Lung (tissue), 12 donors: ENCODE data around the gene LSAMP. TPM values are rescaled to one million over a fixed set of nuclear protein-coding genes. Genes with fewer than 3 reads are reported as not detected.

Experiments used
- ATAC-seq: fragments of 200-7000 bp; cut with Tn5 transposase; one replicate; pipeline ENCODE4 v1.9.1; 2020; ENCODE audit warnings: moderate number of reproducible peaks; ENCODE audit not compliant: insufficient read depth, low FRiP score
- DNase-seq, 3 donors: peaks; one replicate each; pipeline ENCODE4 v3.0.0-alpha.2; 2013 to 2017
- H3K27ac ChIP-seq, 2 donors: one replicate each; pipeline ENCODE4 v1.5.1; 2013; ENCODE audit warnings: mild to moderate bottlenecking in 2 of 2, moderate library complexity in 2 of 2, control low read depth in 1 of 2, inconsistent platforms in 1 of 2, low read depth in 1 of 2, low read length in 1 of 2
- H3K27me3 ChIP-seq, 3 donors: one replicate each; pipeline ENCODE4 v1.5.1; 2013; ENCODE audit warnings: low read length in 2 of 3; ENCODE audit not compliant: control insufficient read depth in 3 of 3, insufficient read depth in 3 of 3
- H3K36me3 ChIP-seq, 4 donors: one replicate each; pipeline ENCODE4 v1.5.1; 2013; ENCODE audit warnings: low read length in 4 of 4, mild to moderate bottlenecking in 1 of 4, moderate library complexity in 1 of 4; ENCODE audit not compliant: control insufficient read depth in 4 of 4, insufficient read depth in 4 of 4
- H3K4me1 ChIP-seq, 5 donors: one replicate each; pipeline ENCODE4 v1.5.1; 2013; ENCODE audit warnings: low read length in 5 of 5, mild to moderate bottlenecking in 2 of 5, moderate library complexity in 1 of 5; ENCODE audit not compliant: control insufficient read depth in 5 of 5, insufficient read depth in 5 of 5
- H3K4me3 ChIP-seq: one replicate; pipeline ENCODE4 v1.5.1; 2013; ENCODE audit warnings: mild to moderate bottlenecking, control low read depth, moderate library complexity
- H3K9ac ChIP-seq, 2 donors: one replicate each; pipeline ENCODE4 v1.5.1; 2013; ENCODE audit warnings: low read length in 2 of 2, control low read depth in 1 of 2; ENCODE audit not compliant: insufficient read depth in 1 of 2
- H3K9me3 ChIP-seq, 4 donors: one replicate each; pipeline ENCODE4 v1.5.1; 2013; ENCODE audit warnings: low read length in 3 of 4, mild to moderate bottlenecking in 1 of 4, moderate library complexity in 1 of 4; ENCODE audit not compliant: control insufficient read depth in 4 of 4, insufficient read depth in 3 of 4
- CTCF ChIP-seq: IDR thresholded peaks from 2 replicates; pipeline ENCODE4 v1.5.1; 2012; ENCODE audit warnings: mild to moderate bottlenecking; ENCODE audit errors: control extremely low read depth, extremely low read depth
- WGBS, 2 donors: extraction: QIAGEN DNeasy Blood & Tissue Kit; methylation state at CpG; one replicate each; pipeline ENCODE4 v1.1.7; 2013; 5-methylcytosine and 5-hydroxymethylcytosine counted together
- polyA plus RNA-seq, 2 donors: library from polyadenylated mRNA; stranded (reverse); fragments of 200-250 nt; gene quantifications; one replicate each; pipeline ENCODE4 v1.2.1, GENCODE V29; 2013
- total RNA-seq, 2 donors: library from RNA; depleted of rRNA in 1 of 2; stranded (reverse); fragments of >200 nt in 1 of 2; gene quantifications; one replicate each; pipeline ENCODE4 v1.2.1, GENCODE V29; 2014 to 2021
- donor health status: control.
- donor health status: control.
- donor health status: Bipolar disorder and iron deficiency.
- donor health status: healthy.
- donor health status: DM: yes; HTN: yes; CAD: no.

Gene LSAMP
- total and polyA plus RNA-seq, 4 donors: 1.6 to 21.9 (median 9.5) TPM

GRCh38 chr3:116281313-116282143 lies 163.8 kb downstream of the LSAMP start:
- ATAC-seq (no peak), DNase-seq (no peak)
- no peak for TF ChIP-seq CTCF
- Histone ChIP-seq H3K4me3 (no peak overlapping the region), H3K9me3 (no peaks in the 10 kb centered on the region), H3K27ac (no peak overlapping the region), H3K36me3 (no peaks in the 10 kb centered on the region), H3K27me3 (no peaks in the 10 kb centered on the region), H3K4me1 (peaks cover 0 to 8% (median 0%) of the 10 kb centered on the region in 5 donors), H3K9ac (no peak overlapping the region)
- 68 to 69% methylated on average over 4 of the region's 4 CpGs for WGBS, 2 donors

- H3K4me1 ChIP-seq: peaks cover 0 to 8% (median 0%) of the 10 kb centered on the region in 5 donors
- 80 to 84% methylated on average over 5 of the region's 5 CpGs for WGBS, 2 donors
- H3K36me3 ChIP-seq: no peaks in the 10 kb centered on the region
- DNase-seq (no peak), ATAC-seq (no peak)
- H3K4me3 ChIP-seq: no peak overlapping the region
- H3K9me3 ChIP-seq: no peaks in the 10 kb centered on the region
- H3K9ac ChIP-seq: no peak overlapping the region
- H3K27me3 ChIP-seq: no peaks in the 10 kb centered on the region
- H3K27ac ChIP-seq: no peak overlapping the region
- no peak for TF ChIP-seq CTCF
Observed at GRCh38 chr3:116280130-116280740, 165.1 kb downstream of the LSAMP start.

- Histone ChIP-seq H3K4me3 (no peak overlapping the region), H3K4me1 (peaks cover 0 to 8% (median 0%) of the 10 kb centered on the region in 5 donors), H3K36me3 (no peaks in the 10 kb centered on the region), H3K27me3 (no peaks in the 10 kb centered on the region), H3K9me3 (no peaks in the 10 kb centered on the region), H3K27ac (no peak overlapping the region), H3K9ac (no peak overlapping the region)
- TF ChIP-seq CTCF: no peak
- DNase-seq (no peak), ATAC-seq (no peak)
- 70 to 74% methylated on average over 3 of the region's 3 CpGs for WGBS, 2 donors
Observed at GRCh38 chr3:116276675-116277074, 168.6 kb downstream of the LSAMP start.
